ENCODE measurements around the gene GNAO1. TPM values are rescaled to one million over a fixed set of nuclear protein-coding genes. Genes with fewer than 3 reads are reported as not detected.

The GNAO1 gene
- total and polyA plus RNA-seq, 2 of the 13 experiments (the other 11 are each of a cell fraction or from before 2014, with no cell fraction given), result not detected

DNA sequence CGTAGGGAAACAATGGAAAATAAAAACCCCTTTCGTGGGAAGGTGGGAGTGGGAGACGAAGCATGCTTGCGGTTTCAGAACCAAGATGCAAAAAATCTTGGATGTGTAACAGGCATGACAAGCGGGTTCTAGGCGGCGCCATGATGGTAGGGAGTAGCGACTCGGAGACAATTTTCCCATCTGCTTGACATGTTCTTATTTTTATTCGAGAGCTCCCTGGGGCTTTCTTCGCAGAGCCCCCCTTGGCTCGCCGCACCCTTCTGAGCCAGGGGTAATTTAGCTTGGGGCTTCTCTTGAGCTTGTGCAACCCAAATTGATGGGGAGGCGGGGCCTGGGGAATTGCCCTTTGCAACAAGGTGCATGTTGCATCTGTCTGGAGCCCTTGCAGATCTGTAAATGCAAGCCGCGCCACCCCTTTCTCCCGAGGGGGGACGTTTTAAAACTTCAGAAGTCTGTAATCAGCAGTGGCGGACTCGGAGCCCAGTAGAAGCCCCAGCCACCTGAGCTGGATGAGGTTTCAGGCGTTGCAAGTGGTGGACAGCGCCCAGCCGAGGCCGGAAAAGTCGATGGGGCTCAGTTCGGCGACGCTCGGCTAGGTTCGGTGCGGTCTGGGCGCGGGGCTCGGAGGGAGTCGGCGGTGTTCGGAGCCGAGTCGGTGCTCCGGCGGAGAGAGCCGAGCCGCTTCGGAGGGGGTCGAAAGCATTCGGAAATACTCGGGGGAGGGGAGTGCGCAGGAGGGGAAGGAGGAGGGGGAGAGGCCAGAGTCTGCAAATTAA lies 2.9 kb downstream of the GNAO1 start (continued):
- TF ChIP-seq ZBTB7A (CRISPR knock-in tag; IDR thresholded peaks at IDR 0.05), result no peak
- no peak for TF ChIP-seq HMG20B (CRISPR knock-in tag; conservative IDR thresholded peaks at IDR 0.05)
- no peak for TF ChIP-seq ZNF883 (CRISPR knock-in tag; IDR thresholded peaks at IDR 0.05; ENCODE audit: not compliant biosample characterization)
- no peak for TF ChIP-seq ZNF781 (CRISPR knock-in tag; IDR thresholded peaks at IDR 0.05; ENCODE audit: borderline replicate concordance, not compliant biosample characterization)
- TF ChIP-seq, protein P1, sequence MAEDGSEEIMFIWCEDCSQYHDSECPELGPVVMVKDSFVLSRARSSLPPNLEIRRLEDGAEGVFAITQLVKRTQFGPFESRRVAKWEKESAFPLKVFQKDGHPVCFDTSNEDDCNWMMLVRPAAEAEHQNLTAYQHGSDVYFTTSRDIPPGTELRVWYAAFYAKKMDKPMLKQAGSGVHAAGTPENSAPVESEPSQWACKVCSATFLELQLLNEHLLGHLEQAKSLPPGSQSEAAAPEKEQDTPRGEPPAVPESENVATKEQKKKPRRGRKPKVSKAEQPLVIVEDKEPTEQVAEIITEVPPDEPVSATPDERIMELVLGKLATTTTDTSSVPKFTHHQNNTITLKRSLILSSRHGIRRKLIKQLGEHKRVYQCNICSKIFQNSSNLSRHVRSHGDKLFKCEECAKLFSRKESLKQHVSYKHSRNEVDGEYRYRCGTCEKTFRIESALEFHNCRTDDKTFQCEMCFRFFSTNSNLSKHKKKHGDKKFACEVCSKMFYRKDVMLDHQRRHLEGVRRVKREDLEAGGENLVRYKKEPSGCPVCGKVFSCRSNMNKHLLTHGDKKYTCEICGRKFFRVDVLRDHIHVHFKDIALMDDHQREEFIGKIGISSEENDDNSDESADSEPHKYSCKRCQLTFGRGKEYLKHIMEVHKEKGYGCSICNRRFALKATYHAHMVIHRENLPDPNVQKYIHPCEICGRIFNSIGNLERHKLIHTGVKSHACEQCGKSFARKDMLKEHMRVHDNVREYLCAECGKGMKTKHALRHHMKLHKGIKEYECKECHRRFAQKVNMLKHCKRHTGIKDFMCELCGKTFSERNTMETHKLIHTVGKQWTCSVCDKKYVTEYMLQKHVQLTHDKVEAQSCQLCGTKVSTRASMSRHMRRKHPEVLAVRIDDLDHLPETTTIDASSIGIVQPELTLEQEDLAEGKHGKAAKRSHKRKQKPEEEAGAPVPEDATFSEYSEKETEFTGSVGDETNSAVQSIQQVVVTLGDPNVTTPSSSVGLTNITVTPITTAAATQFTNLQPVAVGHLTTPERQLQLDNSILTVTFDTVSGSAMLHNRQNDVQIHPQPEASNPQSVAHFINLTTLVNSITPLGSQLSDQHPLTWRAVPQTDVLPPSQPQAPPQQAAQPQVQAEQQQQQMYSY (CRISPR knock-in tag; IDR thresholded peaks at IDR 0.05), result 0 out of 2 replicates have a peak, but pooled peaks have one; percentile 17
- no peak for TF ChIP-seq SSRP1 (CRISPR knock-in tag; IDR thresholded peaks at IDR 0.05)
- no peak for TF ChIP-seq ZSCAN29 (CRISPR knock-in tag; conservative IDR thresholded peaks at IDR 0.05)
- TF ChIP-seq POLR2A (IDR thresholded peaks at IDR 0.05; ENCODE audit: insufficient read depth in 1 of 2, low read depth in 2 of 2, low read length in 2 of 2), result no peak
- TF ChIP-seq, protein P2, sequence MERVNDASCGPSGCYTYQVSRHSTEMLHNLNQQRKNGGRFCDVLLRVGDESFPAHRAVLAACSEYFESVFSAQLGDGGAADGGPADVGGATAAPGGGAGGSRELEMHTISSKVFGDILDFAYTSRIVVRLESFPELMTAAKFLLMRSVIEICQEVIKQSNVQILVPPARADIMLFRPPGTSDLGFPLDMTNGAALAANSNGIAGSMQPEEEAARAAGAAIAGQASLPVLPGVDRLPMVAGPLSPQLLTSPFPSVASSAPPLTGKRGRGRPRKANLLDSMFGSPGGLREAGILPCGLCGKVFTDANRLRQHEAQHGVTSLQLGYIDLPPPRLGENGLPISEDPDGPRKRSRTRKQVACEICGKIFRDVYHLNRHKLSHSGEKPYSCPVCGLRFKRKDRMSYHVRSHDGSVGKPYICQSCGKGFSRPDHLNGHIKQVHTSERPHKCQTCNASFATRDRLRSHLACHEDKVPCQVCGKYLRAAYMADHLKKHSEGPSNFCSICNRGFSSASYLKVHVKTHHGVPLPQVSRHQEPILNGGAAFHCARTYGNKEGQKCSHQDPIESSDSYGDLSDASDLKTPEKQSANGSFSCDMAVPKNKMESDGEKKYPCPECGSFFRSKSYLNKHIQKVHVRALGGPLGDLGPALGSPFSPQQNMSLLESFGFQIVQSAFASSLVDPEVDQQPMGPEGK (CRISPR knock-in tag; IDR thresholded peaks at IDR 0.05), result no peak
- 0 out of 2 replicates have a peak, but pooled peaks have one; percentile 16 for TF ChIP-seq HDAC2 (CRISPR knock-in tag; IDR thresholded peaks at IDR 0.05)
- no peak for TF ChIP-seq BRCA1 (CRISPR knock-in tag; IDR thresholded peaks at IDR 0.05)
- no peak for TF ChIP-seq KDM5A (IDR thresholded peaks at IDR 0.05; ENCODE audit: borderline replicate concordance, low read length)
- TF ChIP-seq ZBTB43 (CRISPR knock-in tag; conservative IDR thresholded peaks at IDR 0.05), result no peak
- no peak for TF ChIP-seq ZNF256 (CRISPR knock-in tag; conservative IDR thresholded peaks at IDR 0.05)
- TF ChIP-seq ZNF782 (CRISPR knock-in tag; IDR thresholded peaks at IDR 0.05; ENCODE audit: borderline replicate concordance), result no peak
- TF ChIP-seq, protein P3, sequence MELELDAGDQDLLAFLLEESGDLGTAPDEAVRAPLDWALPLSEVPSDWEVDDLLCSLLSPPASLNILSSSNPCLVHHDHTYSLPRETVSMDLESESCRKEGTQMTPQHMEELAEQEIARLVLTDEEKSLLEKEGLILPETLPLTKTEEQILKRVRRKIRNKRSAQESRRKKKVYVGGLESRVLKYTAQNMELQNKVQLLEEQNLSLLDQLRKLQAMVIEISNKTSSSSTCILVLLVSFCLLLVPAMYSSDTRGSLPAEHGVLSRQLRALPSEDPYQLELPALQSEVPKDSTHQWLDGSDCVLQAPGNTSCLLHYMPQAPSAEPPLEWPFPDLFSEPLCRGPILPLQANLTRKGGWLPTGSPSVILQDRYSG (CRISPR knock-in tag; IDR thresholded peaks at IDR 0.05), result no peak
- TF ChIP-seq ZNF431 (CRISPR knock-in tag; IDR thresholded peaks at IDR 0.05; ENCODE audit: borderline replicate concordance, low read depth), result no peak
- TF ChIP-seq, protein P4, sequence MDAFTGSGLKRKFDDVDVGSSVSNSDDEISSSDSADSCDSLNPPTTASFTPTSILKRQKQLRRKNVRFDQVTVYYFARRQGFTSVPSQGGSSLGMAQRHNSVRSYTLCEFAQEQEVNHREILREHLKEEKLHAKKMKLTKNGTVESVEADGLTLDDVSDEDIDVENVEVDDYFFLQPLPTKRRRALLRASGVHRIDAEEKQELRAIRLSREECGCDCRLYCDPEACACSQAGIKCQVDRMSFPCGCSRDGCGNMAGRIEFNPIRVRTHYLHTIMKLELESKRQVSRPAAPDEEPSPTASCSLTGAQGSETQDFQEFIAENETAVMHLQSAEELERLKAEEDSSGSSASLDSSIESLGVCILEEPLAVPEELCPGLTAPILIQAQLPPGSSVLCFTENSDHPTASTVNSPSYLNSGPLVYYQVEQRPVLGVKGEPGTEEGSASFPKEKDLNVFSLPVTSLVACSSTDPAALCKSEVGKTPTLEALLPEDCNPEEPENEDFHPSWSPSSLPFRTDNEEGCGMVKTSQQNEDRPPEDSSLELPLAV (CRISPR knock-in tag; conservative IDR thresholded peaks at IDR 0.05; ENCODE audit: low read depth), result no peak
- TF ChIP-seq ZMYM4 (CRISPR knock-in tag; IDR thresholded peaks at IDR 0.05), result no peak
- TF ChIP-seq TBX3 (IDR thresholded peaks at IDR 0.05; ENCODE audit: borderline replicate concordance), result no peak

Measured in HepG2 (cell line).